ENCODE data around the gene CCSER2.

DNA sequence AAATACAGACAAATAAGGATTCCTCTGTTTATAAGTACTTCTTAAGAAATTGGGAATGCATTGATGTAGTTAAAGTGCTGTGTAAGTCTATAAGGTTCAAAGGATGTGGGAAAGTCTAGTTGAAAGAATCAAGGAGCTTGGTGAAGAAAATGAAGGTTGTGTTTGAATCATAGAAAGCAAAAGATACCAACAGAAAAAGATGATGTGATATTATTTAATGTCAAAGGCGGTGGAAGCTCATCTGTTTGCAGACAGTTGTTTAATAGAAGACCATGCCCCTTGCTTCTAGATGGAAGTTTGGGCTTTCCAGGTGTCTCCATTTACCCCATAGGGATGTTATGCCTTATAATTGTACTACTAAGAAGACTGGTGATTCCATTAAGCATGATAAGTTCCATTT lies 150.3 kb downstream of the CCSER2 start:
- TF ChIP-seq PHF8 (IDR thresholded peaks at IDR 0.05; ENCODE audit: borderline replicate concordance, low read depth) (no peak), JUNB (IDR thresholded peaks at IDR 0.05) (no peak)

All from A549 (cell line).